ENCODE results near the gene PTPRE. TPM values are rescaled to one million over a fixed set of nuclear protein-coding genes. Genes with fewer than 3 reads are reported as not detected.
A peak's percentile ranks its signal among the peaks of the same experiment; 100 is the strongest.

PTPRE gene
- total and polyA plus RNA-seq, 2 donors from 2014 or later, result 1.1 to 25.7 TPM

DNA sequence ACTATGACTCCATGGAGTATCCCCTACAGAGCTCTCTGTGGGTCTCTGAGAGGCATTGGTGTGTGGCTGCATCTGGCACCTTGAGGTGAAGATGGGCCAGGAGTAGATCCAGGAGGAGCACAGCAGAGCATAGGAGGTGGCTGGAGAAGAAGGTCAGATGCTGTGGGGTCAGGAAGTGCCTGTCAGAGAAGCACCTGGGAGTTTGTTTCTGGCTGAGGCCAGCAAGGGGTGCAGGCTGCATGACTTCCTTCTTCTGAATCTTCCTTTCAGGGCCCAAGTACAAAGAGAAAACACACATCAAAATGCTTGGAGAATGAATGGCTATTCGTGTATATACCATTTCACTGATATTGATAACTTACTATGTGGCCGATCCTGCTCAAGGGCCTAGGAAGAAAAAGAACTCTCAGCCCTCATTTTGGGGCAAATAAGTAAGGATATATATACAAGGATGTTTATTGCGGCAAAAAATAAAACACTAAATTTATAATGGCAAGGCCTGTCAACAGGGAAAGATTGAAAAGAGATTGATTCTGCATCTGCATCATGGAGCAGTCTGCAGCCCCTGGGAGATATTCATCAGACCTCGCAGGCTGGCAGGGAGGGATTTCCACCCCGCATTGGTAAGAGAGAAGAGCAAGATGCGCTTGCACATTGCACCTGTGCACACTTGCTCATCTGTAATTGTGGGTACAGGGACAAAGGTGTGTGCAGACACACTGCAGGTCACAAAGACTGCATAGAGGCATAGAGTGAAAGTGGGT lies 39.2 kb downstream of the PTPRE start:
- H3K9me3 ChIP-seq (ENCODE audit: control insufficient read depth in 2 of 3, insufficient read depth in 1 of 3, low read length in 3 of 3), result no peaks in the 10 kb centered on the region
- no peak for FAIRE-seq

GRCh38 chr10:127947211-127947610 lies 40.3 kb downstream of the PTPRE start:
- Histone ChIP-seq H3K4me3 (ENCODE audit: low read length in 3 of 3) (no peak overlapping the region), H3K27ac (ENCODE audit: low read depth in 2 of 2, low read length in 2 of 2) (no peak overlapping the region), H3K9me3 (ENCODE audit: control insufficient read depth in 2 of 3, insufficient read depth in 1 of 3, low read length in 3 of 3) (no peaks in the 10 kb centered on the region), H3K36me3 (ENCODE audit: control insufficient read depth in 2 of 3, insufficient read depth in 3 of 3, low read length in 3 of 3) (no peaks in the 10 kb centered on the region), H3K27me3 (ENCODE audit: control insufficient read depth, insufficient read depth, low read length) (no peaks in the 10 kb centered on the region), H3K4me1 (ENCODE audit: control insufficient read depth in 2 of 3, insufficient read depth in 2 of 3, low read depth in 1 of 3, low read length in 3 of 3) (peaks cover 0 to 2% (median 0%) of the 10 kb centered on the region in 3 donors), H3K9ac (ENCODE audit: low read length in 3 of 3) (no peak overlapping the region)
- no peak for DNase-seq
- intact Hi-C loops (cut with DNase I), result no loop called here
- FAIRE-seq, result no peak
- TF ChIP-seq CTCF (IDR thresholded peaks at IDR 0.05; ENCODE audit: borderline replicate concordance, extremely low read depth, insufficient read depth), result no peak

More for the DNA sequence above, 39.2 kb downstream of the PTPRE start:
- Histone ChIP-seq H3K27ac (ENCODE audit: low read depth in 2 of 2, low read length in 2 of 2) (no peak overlapping the region), H3K4me1 (ENCODE audit: control insufficient read depth in 2 of 3, insufficient read depth in 2 of 3, low read depth in 1 of 3, low read length in 3 of 3) (peaks cover 0 to 2% (median 0%) of the 10 kb centered on the region in 3 donors), H3K36me3 (ENCODE audit: control insufficient read depth in 2 of 3, insufficient read depth in 3 of 3, low read length in 3 of 3) (no peaks in the 10 kb centered on the region), H3K27me3 (ENCODE audit: control insufficient read depth, insufficient read depth, low read length) (no peaks in the 10 kb centered on the region), H3K4me3 (ENCODE audit: low read length in 3 of 3) (no peak overlapping the region), H3K9ac (ENCODE audit: low read length in 3 of 3) (no peak overlapping the region)
- DNase-seq, result no peak
- intact Hi-C loops (cut with DNase I), result no loop called here
- no peak for TF ChIP-seq CTCF (IDR thresholded peaks at IDR 0.05; ENCODE audit: borderline replicate concordance, extremely low read depth, insufficient read depth)

GRCh38 chr10:127948791-127949190 lies 41.9 kb downstream of the PTPRE start:
- H3K27ac ChIP-seq (ENCODE audit: low read depth in 2 of 2, low read length in 2 of 2), result peak overlapping the region in 1 of 2 donors; percentile 28
- FAIRE-seq, result no peak

More at GRCh38 chr10:127948791-127949190, 41.9 kb downstream of the PTPRE start:
- Histone ChIP-seq H3K9me3 (ENCODE audit: control insufficient read depth in 2 of 3, insufficient read depth in 1 of 3, low read length in 3 of 3) (no peaks in the 10 kb centered on the region), H3K9ac (ENCODE audit: low read length in 3 of 3) (no peak overlapping the region), H3K36me3 (ENCODE audit: control insufficient read depth in 2 of 3, insufficient read depth in 3 of 3, low read length in 3 of 3) (no peaks in the 10 kb centered on the region), H3K27me3 (ENCODE audit: control insufficient read depth, insufficient read depth, low read length) (no peaks in the 10 kb centered on the region), H3K4me3 (ENCODE audit: low read length in 3 of 3) (no peak overlapping the region), H3K4me1 (ENCODE audit: control insufficient read depth in 2 of 3, insufficient read depth in 2 of 3, low read depth in 1 of 3, low read length in 3 of 3) (peaks cover 0 to 2% (median 0%) of the 10 kb centered on the region in 3 donors)
- intact Hi-C loops (cut with DNase I), result no loop called here
- TF ChIP-seq CTCF (IDR thresholded peaks at IDR 0.05; ENCODE audit: borderline replicate concordance, extremely low read depth, insufficient read depth), result no peak
- DNase-seq, result no peak
